A549 treated with Hydrocortisone at 1 μM for 4 hours (cell line): Measurements from ENCODE around the gene PKD2L1. TPM values are rescaled to one million over a fixed set of nuclear protein-coding genes. Genes with fewer than 3 reads are reported as not detected.

ENCODE experiments used
- total RNA-seq: library from RNA; stranded (reverse); fragments of 200-300 nt; extraction: Qiagen RNA extraction; gene quantifications from 5 replicates; pipeline ENCODE4 v1.2.3, GENCODE V29; 2022

Gene PKD2L1
- 0.05 to 0.31 TPM (median 0.16 TPM) in 5 replicates for total RNA-seq

GRCh38 chr10:100330079-100330478 lies at the start of gene PKD2L1:
Gene PKD2L1, minus strand, starts transcription at chr10:100330228. Its CDS starts 125 bp downstream, at chr10:100330103.

GRCh38 chr10:100346765-100347567 lies 16.9 kb upstream of the PKD2L1 start, which contains the start of gene SCD:
Gene SCD, plus strand, starts transcription at chr10:100347233. Its CDS starts 272 bp downstream, at chr10:100347505.

GRCh38 chr10:100286051-100287033 lies 43.7 kb downstream of the PKD2L1 start, which contains the start of gene BLOC1S2:
Gene BLOC1S2, minus strand, starts transcription at chr10:100286680. Its CDS starts 21 bp downstream, at chr10:100286659.

GRCh38 chr10:100267239-100268104 lies 62.6 kb downstream of the PKD2L1 start, which contains the start of gene CWF19L1:
Gene CWF19L1, minus strand, starts transcription at chr10:100267638. Its CDS starts 45 bp downstream, at chr10:100267593.

Other genes with a start within 250 kb of the PKD2L1 start
- 0.16 to 0.39 TPM (median 0.28 TPM) in 5 replicates for gene CPN1, start 248.4 kb downstream of the PKD2L1 start, total RNA-seq
- 44.0 to 79.6 TPM (median 53.0 TPM) in 5 replicates for gene ERLIN1, start 144.2 kb downstream of the PKD2L1 start, total RNA-seq
- gene CHUK, start 100.6 kb downstream of the PKD2L1 start, total RNA-seq, result 17.8 to 28.1 TPM (median 20.1 TPM) in 5 replicates
- gene CWF19L1, start 62.6 kb downstream of the PKD2L1 start, total RNA-seq, result 20.5 to 28.1 TPM (median 22.5 TPM) in 5 replicates
- gene BLOC1S2, start 43.5 kb downstream of the PKD2L1 start, total RNA-seq, result 94.5 to 106 TPM (median 96.5 TPM) in 5 replicates
- gene SCD, start 17.0 kb upstream of the PKD2L1 start, total RNA-seq, result 128 to 195 TPM (median 161 TPM) in 5 replicates
- gene WNT8B, start 132.8 kb upstream of the PKD2L1 start, total RNA-seq, result not detected in 5 replicates
- gene SEC31B, start 189.6 kb upstream of the PKD2L1 start, total RNA-seq, result 1.4 to 2.5 TPM (median 2.1 TPM) in 5 replicates
- gene NDUFB8, start 199.6 kb upstream of the PKD2L1 start, total RNA-seq, result 273 to 296 TPM (median 282 TPM) in 5 replicates
- 15.8 to 18.3 TPM (median 16.1 TPM) in 5 replicates for gene HIF1AN, start 205.7 kb upstream of the PKD2L1 start, total RNA-seq